GM19099 (cell line): Measurements from ENCODE around the gene TEX44.

Experiments
- POLR2A ChIP-seq: IDR thresholded peaks from 3 replicates; pipeline ENCODE4 v1.6.1; 2011; ENCODE audit warnings: low read depth; ENCODE audit not compliant: insufficient read length; ENCODE audit errors: extremely low read depth

Gene TEX44

DNA sequence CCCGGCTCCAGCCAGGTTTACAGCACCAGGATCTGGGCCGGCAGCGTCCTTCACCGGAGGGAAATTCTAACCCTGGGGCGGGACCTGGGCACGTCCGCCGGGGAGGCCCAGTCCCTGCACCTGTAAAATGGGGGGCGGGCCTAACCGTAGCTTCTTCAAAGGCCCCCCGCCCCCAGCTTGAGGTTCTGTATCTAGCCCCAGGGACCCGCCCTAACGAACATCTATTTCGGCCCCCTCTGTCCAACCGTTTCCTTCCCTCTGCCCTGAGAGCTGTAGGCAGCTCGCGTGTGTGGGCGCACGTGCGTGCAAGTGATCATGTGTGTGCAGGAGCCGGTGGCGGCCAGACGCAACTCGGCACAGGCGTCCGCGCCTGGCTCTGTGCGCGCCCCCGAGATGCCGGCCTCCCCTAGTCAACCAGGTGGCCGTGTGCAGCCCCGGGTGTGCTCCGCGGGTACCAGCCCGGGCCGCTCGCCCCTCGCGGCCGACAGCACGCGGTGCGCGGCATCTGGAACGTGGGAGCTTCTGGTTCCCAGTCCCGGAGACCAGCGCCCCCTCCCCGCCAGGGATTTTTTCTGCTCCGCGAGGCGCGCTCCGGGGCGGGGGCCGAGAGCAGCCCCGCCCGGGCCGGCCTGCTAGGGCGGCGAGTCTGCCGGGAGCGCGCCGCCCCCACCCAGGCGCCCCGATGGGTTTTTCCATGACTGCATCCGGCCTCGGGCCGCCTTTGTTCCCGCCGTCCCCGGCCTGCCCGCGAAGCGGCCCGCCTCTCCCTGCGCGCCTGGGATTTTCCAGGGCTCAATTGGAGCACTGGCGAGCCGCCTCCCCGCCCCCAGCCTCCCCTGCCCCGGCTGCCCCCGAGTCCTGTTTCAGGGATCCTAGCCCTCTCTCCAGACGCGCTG lies 21.2 kb downstream of the TEX44 start:
- peak; percentile 82 for TF ChIP-seq POLR2A

DNA sequence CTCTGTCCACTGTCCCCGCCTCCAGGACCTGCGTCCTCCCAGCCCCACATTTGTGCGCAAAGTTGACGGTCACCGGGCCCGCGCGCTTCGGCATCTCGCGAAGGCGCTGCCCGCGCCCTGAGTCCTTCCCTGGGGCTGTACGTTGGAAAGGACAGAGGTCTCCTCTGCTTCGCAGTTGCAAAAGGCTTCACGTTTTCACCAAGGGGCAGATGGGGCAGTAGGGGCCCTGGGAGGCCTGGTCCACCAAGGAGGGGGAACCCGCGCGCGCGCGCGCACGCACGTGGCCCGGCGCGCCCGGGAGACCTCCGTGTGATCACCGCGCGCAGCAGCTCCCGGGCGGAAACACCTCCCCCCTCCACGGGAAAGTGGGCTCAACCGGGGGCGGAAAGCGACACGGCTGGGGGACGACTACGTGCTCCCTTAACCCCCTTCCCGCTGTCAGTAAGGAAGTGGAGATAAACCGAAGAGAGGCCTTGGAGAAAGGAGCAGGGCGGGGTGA lies 21.9 kb downstream of the TEX44 start:
- peak; percentile 57 for TF ChIP-seq POLR2A

- no peak for TF ChIP-seq POLR2A
Measured at GRCh38 chr2:231615058-231615671, 22.5 kb downstream of the TEX44 start.

DNA sequence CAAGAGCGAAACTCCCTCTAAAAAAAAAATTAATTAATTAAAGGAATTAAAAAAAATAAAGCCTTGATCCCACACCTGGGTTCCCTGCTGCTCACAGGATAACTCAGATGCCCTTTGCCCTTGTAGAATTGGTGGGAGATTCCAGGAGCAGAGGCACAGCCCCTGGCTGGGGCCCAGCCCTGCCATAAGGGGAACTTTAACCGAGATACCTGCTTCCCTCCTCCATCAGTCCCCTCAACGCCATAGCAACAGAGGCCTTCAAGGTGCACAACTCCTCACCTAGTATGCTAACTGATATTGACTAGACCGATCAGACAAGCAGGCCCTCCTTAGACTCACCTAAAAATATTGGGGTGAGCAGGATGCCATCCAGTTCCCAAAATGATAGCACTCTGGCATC lies 23.6 kb downstream of the TEX44 start:
- no peak for TF ChIP-seq POLR2A

- TF ChIP-seq POLR2A: no peak
Measured at GRCh38 chr2:231617059-231617926, 24.6 kb downstream of the TEX44 start.

DNA sequence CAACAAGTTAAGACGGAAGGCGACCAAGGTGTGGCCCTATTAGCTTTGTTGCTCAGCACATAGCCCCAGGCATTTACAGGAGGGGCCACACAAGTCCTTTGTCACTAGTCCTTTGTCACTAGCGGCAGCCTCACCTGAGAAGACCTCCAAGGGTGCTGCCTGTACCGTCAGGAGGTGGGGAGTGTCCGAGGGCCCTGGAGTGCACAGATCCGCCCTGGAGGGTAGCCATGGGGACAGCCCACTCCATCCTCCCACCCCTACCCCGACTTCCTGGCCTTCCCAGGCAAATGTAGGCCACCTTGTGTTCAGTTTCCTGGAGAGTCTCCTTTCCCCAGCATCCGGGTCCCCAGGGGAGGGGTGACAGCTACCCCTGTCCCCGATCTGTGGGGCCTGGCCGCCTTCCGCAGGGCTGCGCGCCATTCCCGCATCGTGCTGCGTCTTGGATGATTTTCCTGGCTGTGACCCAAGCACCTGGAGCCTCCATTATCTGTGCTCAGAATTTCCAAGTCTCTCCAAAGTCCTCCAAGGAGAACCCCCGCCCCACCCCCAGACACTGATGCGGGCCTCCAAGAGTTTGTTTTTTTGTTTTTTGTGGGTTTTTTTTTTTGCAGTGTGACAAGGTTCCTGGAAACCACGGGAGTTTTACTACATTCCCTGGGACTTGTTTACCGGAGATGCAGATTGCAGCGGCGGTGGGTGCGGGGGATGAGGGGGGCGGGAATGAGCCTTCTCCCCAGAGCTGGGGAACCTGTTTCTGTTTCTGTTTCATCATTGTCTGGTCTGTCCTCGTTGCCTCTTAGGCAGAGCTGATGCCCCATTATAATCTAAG lies 28.6 kb downstream of the TEX44 start:
- no peak for TF ChIP-seq POLR2A

GRCh38 chr2:231622963-231623362 lies 30.3 kb downstream of the TEX44 start:
- no peak for TF ChIP-seq POLR2A

DNA sequence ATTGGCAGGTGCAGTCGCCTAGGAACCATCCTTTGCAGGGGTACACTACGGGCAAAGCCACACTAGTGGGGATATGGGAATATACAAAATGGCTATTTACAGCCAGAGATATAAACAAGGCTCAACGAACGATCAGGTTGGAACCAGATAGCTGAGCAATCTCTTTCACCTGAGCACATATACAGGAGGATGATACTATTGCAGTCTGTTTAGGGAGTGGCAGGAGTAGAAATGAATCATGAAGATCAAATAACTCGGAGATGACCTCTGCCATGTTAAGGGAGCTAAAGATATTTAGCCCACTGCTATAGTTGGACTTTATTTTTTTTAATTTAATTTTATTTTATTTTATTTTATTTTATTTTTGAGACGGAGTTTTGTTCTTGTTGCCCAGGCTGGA lies 33.8 kb downstream of the TEX44 start:
- TF ChIP-seq POLR2A: no peak

- TF ChIP-seq POLR2A: no peak
Measured at GRCh38 chr2:231627384-231628120, 34.9 kb downstream of the TEX44 start.

DNA sequence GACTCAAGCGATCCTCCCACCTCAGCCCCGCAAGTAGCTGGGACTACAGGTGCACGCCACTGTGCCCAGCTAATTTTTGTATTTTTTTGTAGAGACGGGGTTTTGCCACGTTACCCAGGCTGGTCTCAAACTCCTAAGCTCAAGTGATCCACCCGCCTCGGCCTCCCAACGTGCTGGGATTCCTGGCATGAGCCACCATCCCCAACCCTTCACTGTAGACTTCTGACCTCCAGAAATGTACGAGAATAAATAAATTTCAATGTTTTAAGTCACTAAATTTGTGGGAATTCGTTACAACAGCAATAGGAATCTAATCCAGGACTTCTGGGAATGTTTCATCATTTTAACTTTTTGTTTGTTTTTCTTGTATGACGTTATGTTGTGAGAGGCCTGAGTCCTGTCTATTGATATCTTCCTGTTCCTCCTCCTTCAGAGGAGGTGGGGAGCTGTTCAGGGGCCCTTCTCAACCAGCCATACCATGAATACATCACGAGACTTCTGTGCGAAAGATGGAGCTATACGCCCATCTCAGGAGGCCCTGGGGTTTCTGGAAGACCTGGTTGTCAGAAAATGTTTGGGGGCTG lies 40.0 kb downstream of the TEX44 start:
- no peak for TF ChIP-seq POLR2A

GRCh38 chr2:231633241-231633976 lies 40.7 kb downstream of the TEX44 start:
- no peak for TF ChIP-seq POLR2A

- no peak for TF ChIP-seq POLR2A
Measured at GRCh38 chr2:231634412-231634811, 41.7 kb downstream of the TEX44 start.
